ENCODE data around the gene TLCD5.

TLCD5 gene

DNA sequence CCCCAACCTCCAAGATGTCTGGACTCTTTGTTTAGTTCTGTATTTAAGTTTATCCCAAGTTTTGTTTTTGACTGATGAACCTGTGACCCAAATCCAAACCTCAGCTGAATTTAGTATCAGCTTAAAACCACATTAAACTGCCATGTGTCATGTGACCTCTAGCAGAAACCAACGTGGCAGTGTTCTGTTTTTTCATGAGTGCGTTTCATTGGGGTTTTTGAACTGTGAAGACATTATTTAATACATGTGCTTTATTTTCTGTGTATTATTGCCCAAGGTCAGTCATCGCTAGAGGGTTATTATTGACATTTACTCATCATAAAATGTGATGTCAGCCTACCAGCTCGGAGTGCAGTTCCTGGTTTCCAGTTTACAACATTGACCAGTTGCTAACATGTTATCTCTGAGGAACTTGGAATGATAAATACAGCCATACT, 1.8 kb downstream of the TLCD5 start:
- peaks cover 3% of the 10 kb centered on the region for H3K36me3 Mint-ChIP-seq (ENCODE audit: low read depth)
- peak overlapping the region; percentile 46 for H3K4me3 Mint-ChIP-seq
- peaks cover 18% of the 10 kb centered on the region for H3K4me1 Mint-ChIP-seq (ENCODE audit: low read depth)
- H3K27me3 Mint-ChIP-seq (ENCODE audit: low read depth) = peaks cover 66% of the 10 kb centered on the region
- no peak overlapping the region for H3K27ac Mint-ChIP-seq
- no peaks in the 10 kb centered on the region for H3K9me3 Mint-ChIP-seq

DNA sequence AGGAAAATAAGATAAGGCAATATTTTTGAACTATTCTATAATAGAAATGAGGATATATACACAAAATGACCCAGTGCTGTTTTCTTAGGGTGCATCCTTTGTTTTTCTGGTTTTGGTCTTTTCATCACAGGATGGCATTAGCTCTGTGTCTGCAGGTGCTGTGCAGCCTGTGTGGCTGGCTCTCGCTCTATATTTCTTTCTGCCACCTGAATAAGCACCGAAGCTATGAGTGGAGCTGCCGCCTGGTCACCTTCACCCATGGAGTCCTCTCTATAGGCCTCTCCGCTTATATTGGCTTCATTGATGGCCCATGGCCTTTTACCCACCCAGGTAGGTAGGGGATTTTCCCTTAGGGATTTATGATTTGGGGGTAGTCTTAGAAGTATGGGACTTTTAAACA, 2.2 kb downstream of the TLCD5 start:
- peaks cover 69% of the 10 kb centered on the region for H3K27me3 Mint-ChIP-seq (ENCODE audit: low read depth)
- no peaks in the 10 kb centered on the region for H3K9me3 Mint-ChIP-seq
- H3K4me1 Mint-ChIP-seq (ENCODE audit: low read depth) = peaks cover 18% of the 10 kb centered on the region
- H3K36me3 Mint-ChIP-seq (ENCODE audit: low read depth) = peaks cover 3% of the 10 kb centered on the region
- H3K27ac Mint-ChIP-seq = no peak overlapping the region
- no peak overlapping the region for H3K4me3 Mint-ChIP-seq

DNA sequence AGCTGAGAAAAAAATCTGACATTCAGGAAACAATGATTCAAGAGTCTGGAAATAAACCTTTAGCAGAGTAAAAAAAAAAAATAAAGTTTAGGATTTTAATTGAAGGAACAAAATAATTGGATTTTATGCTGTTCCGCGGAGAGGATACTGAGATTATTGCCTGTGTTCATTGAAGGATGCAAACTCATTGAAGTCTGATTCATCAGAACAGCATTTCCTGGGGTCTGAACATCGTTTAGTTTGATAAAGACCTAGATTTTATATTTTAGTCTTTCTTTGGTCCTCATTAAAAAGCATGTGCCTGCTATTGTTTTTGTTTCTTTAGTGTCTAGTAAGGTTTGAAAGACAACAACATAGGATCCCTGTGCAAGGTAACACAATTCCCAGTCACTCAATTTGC, 4.5 kb downstream of the TLCD5 start:
- H3K4me3 Mint-ChIP-seq = no peak overlapping the region
- H3K27ac Mint-ChIP-seq = no peak overlapping the region
- H3K9me3 Mint-ChIP-seq = no peaks in the 10 kb centered on the region
- peaks cover 20% of the 10 kb centered on the region for H3K4me1 Mint-ChIP-seq (ENCODE audit: low read depth)
- peaks cover 3% of the 10 kb centered on the region for H3K36me3 Mint-ChIP-seq (ENCODE audit: low read depth)
- H3K27me3 Mint-ChIP-seq (ENCODE audit: low read depth) = peaks cover 56% of the 10 kb centered on the region

DNA sequence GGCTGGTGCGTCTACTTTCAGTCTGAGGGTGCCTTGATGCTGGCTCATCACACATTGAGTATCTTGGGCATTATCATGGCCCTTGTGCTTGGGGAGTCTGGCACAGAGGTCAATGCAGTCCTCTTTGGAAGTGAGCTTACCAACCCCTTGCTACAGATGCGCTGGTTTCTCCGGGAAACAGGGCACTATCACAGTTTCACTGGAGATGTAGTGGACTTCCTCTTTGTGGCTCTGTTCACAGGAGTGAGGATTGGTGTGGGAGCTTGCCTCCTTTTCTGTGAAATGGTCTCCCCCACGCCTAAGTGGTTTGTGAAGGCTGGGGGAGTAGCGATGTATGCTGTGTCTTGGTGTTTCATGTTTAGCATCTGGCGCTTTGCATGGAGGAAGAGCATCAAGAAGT, 4.9 kb downstream of the TLCD5 start:
- Mint-ChIP-seq H3K27me3 (ENCODE audit: low read depth) (peaks cover 54% of the 10 kb centered on the region), H3K27ac (no peak overlapping the region), H3K36me3 (ENCODE audit: low read depth) (peaks cover 3% of the 10 kb centered on the region), H3K4me1 (ENCODE audit: low read depth) (peaks cover 20% of the 10 kb centered on the region), H3K9me3 (no peaks in the 10 kb centered on the region), H3K4me3 (no peak overlapping the region)

DNA sequence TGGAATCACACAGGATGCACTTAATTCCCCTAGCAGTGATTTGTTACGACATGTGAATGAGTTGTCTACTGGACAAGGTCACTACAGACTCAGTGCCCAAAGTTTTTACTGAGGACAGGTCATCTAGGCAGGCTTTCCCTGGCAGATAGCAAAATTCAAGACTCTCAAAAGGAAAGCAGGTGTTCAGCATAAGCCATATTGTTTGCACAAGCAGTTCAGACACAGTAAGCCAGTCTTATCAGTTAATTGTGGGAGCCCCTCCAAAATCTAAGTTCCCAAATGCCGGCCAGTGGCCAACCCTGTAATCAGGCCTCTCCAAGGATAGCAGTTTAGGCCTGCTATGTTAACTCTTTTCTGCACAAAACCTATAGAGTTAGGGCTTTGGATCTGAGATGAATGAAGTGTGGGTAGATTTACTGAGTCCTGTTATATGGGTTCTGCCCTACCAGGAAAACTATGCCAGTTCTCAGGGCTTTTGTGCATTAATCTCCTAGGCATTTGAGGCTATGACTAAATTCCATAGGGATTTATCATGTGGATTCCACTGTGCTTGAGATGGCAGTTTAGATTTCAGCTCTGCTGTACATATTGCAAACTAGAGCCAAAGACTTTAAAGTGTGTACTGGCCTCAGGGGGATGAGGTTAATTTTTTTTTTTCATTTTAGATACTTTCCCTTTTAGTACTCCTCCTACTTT, 6.3 kb downstream of the TLCD5 start:
- peaks cover 16% of the 10 kb centered on the region for H3K4me1 Mint-ChIP-seq (ENCODE audit: low read depth)
- H3K27me3 Mint-ChIP-seq (ENCODE audit: low read depth) = peaks cover 46% of the 10 kb centered on the region
- H3K9me3 Mint-ChIP-seq = no peaks in the 10 kb centered on the region
- peaks cover 3% of the 10 kb centered on the region for H3K36me3 Mint-ChIP-seq (ENCODE audit: low read depth)
- H3K4me3 Mint-ChIP-seq = no peak overlapping the region
- H3K27ac Mint-ChIP-seq = no peak overlapping the region

- H3K4me1 Mint-ChIP-seq (ENCODE audit: low read depth) = peaks cover 18% of the 10 kb centered on the region
- H3K9me3 Mint-ChIP-seq = no peaks in the 10 kb centered on the region
- no peak overlapping the region for H3K27ac Mint-ChIP-seq
- H3K4me3 Mint-ChIP-seq = no peak overlapping the region
- peaks cover 44% of the 10 kb centered on the region for H3K27me3 Mint-ChIP-seq (ENCODE audit: low read depth)
- peaks cover 9% of the 10 kb centered on the region for H3K36me3 Mint-ChIP-seq (ENCODE audit: low read depth)
These were observed 8.0 kb downstream of the TLCD5 start for GRCh38 chr11:120332822-120333716.

DNA sequence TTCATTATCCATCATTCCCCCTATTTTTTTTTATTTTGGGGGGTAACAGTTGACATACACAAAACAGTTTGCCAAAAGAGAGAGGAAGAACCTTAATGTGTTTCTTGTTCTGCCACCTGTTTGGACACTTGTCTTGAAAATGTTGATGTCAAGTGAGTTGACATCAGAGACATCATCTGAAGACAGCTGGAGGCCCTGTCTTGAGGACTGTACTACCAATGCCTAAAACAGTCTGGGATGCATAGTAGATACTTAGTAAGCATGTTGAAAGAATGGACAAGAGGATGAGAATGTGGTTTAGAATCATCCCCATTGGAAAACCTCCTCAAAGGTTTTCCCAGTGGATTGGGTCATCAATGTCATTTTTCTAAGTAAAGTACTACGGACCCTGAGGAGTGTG, 8.7 kb downstream of the TLCD5 start:
- Mint-ChIP-seq H3K36me3 (ENCODE audit: low read depth) (peaks cover 9% of the 10 kb centered on the region), H3K4me3 (no peak overlapping the region), H3K27me3 (ENCODE audit: low read depth) (peaks cover 42% of the 10 kb centered on the region), H3K27ac (no peak overlapping the region), H3K9me3 (no peaks in the 10 kb centered on the region), H3K4me1 (ENCODE audit: low read depth) (peaks cover 22% of the 10 kb centered on the region)

- no peak overlapping the region for H3K4me3 Mint-ChIP-seq
- peaks cover 9% of the 10 kb centered on the region for H3K36me3 Mint-ChIP-seq (ENCODE audit: low read depth)
- no peak overlapping the region for H3K27ac Mint-ChIP-seq
- no peaks in the 10 kb centered on the region for H3K9me3 Mint-ChIP-seq
- peaks cover 44% of the 10 kb centered on the region for H3K27me3 Mint-ChIP-seq (ENCODE audit: low read depth)
- H3K4me1 Mint-ChIP-seq (ENCODE audit: low read depth) = peaks cover 24% of the 10 kb centered on the region
These were observed 9.2 kb downstream of the TLCD5 start for GRCh38 chr11:120334332-120334731.

DNA sequence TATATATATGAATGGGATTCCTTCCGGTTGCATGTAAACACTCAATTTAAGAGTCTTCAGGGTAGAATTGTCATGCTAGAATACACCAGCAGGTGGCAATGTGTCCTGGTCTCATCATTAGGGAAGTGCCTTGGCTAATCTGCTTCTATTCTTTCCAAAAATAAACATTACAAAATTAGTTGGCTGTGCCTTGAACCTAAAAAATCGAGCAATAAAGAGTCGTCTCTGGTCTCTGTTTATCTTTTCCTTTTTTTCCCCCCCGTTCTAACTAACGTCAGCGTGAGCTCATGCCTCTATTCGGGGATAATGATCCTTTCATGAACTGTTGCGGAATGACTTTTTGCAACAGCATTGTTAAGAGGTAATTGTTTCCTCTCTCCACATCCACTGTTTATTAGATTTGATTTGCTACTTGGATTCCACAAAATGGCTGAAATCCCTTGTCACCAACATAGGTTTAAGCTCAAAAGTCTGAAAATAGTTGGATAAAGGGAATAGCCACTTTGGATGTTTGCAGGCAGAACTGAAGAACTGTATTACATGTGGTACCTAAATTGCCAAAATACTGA, 9.9 kb downstream of the TLCD5 start:
- Mint-ChIP-seq H3K36me3 (ENCODE audit: low read depth) (peaks cover 9% of the 10 kb centered on the region), H3K4me3 (peak overlapping the region; percentile 66), H3K27me3 (ENCODE audit: low read depth) (peaks cover 48% of the 10 kb centered on the region), H3K9me3 (no peaks in the 10 kb centered on the region), H3K27ac (peak overlapping the region; percentile 74), H3K4me1 (ENCODE audit: low read depth) (peaks cover 30% of the 10 kb centered on the region)

GRCh38 chr11:120335556-120335907, 10.4 kb downstream of the TLCD5 start:
- Mint-ChIP-seq H3K4me1 (ENCODE audit: low read depth) (peaks cover 33% of the 10 kb centered on the region), H3K4me3 (peak overlapping the region; percentile 66), H3K9me3 (no peaks in the 10 kb centered on the region), H3K36me3 (ENCODE audit: low read depth) (peaks cover 9% of the 10 kb centered on the region), H3K27me3 (ENCODE audit: low read depth) (peaks cover 48% of the 10 kb centered on the region), H3K27ac (no peak overlapping the region)

DNA sequence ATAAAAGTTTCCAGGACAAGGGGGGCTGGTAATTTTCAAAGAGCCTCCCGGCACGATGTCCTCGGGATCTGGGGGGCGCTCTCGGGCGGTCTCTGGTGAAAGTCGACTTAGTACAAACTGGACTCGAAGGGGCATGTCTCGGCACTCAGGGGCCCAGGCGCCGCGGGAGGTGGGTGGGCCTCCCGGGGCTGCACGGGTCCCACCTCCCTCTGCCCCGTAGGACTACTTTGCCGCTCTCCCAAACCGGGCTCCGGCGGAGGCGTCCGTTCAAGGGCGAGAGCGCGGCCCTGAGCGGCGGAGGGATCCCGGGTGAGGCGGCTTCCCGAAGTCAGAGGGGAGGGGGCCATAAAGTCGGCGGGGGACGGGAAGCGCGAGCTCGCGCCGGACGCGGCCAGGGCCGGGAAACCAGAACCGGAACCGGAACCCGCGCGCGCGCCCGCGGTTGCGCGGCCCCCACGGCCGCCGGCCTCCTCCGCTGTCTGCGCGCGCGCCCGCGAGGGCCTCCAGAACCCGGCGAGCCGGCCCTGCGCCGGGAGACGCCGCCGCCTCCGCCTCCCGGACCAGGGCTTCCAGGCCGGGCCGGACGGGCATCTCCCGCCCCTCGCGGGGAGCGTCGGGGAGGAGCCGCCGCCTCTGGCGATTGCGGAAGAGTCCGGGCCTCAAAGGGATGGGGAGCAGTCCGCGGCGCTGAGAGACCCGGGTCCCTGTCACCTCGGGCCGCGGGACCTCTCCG, 11.0 kb downstream of the TLCD5 start, which contains the start of gene ARHGEF12:
TSS of gene ARHGEF12 (plus strand) at position 506 of the 733 bp plus-strand sequence. CDS start 831 bp downstream, outside the sequence.
- peak within 1 kb of the TSS; percentile 74 for H3K27ac Mint-ChIP-seq
- peaks cover 51% of the 10 kb centered on the region for H3K27me3 Mint-ChIP-seq (ENCODE audit: low read depth)
- peak within 1 kb of the TSS; percentile 92 for H3K4me3 Mint-ChIP-seq
- peaks cover 33% of the 10 kb centered on the region for H3K4me1 Mint-ChIP-seq (ENCODE audit: low read depth)
- peaks cover 9% of the 10 kb centered on the region for H3K36me3 Mint-ChIP-seq (ENCODE audit: low read depth)
- no peaks in the 10 kb centered on the region for H3K9me3 Mint-ChIP-seq

DNA sequence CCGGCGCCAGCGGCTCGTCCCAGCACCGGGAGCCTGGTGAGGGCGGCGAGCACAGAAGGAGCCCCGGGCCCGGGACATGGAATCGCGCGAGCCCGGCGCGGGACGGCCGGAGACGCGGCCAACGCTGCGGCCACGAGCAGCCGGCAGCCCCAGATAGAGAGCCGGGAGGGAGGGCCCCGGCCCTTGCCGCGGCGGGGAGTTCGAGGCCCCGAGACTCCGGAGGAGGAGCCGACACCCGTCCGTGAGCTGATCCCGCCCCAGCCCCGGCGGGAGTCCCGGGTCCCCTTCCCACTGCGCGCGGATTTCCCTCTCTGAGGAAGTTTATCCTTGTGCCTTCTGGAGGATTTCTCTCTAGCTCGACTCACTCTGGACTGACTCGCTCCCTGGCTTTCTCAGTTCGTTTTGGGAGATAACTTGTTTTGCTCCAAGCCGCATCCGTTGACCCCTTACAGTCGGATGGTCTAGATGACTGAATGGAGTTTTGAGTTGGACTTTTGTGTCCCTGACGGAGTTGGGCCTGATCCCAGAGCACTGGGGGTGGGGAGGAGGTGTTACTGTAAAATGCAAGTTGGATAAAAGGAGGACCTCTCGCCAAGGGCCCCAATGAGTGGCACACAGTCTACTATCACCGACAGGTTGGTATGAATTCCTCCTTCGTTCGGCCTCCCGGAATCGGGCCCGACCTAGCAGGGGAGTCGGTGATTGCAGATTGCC, 11.7 kb downstream of the TLCD5 start:
- H3K27me3 Mint-ChIP-seq (ENCODE audit: low read depth) = peaks cover 54% of the 10 kb centered on the region
- H3K27ac Mint-ChIP-seq = peak overlapping the region; percentile 62
- peaks cover 33% of the 10 kb centered on the region for H3K4me1 Mint-ChIP-seq (ENCODE audit: low read depth)
- H3K36me3 Mint-ChIP-seq (ENCODE audit: low read depth) = peaks cover 9% of the 10 kb centered on the region
- peak overlapping the region; percentile 92 for H3K4me3 Mint-ChIP-seq
- H3K9me3 Mint-ChIP-seq = no peaks in the 10 kb centered on the region

DNA sequence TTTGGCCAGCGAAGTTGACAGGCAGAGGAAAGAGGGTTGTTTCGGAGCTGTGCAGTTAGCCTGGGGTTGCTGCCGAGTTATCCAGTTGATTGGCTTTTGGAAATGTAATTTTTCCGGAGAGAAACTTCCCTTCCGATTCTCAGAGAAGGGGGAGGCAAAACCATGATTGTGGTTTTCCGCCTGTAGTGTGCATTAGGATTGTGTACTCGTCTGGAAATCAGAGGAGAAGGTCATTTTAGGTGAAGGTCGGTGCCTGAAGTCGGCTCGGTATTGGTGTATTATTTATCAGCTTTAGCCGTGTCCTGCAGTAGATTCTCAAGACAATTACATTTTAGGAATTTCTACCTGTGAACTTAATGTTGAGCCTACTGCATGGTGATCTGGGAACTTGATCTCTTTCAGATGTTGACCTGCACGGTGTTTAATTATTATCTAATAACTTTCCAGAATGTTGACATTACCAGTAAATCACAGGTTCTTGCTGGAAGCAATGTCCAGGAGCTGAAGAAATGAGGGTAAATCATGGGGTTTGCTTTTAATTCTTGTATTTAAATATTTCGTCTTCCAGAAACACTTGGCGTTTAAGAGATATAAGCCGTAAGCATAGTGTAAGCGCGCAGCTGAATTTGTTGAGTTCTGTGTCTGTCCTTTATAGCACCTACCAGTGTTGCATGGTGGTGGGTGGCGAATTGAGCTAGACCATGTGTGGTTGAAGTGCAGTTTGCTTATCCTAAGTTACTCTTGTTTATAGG, 12.4 kb downstream of the TLCD5 start:
- Mint-ChIP-seq H3K36me3 (ENCODE audit: low read depth) (peaks cover 13% of the 10 kb centered on the region), H3K4me1 (ENCODE audit: low read depth) (peaks cover 39% of the 10 kb centered on the region), H3K27ac (no peak overlapping the region), H3K4me3 (peak overlapping the region; percentile 92), H3K9me3 (peaks cover 4% of the 10 kb centered on the region), H3K27me3 (ENCODE audit: low read depth) (peaks cover 58% of the 10 kb centered on the region)

All from T-helper 1 cell treated with Interleukin-12 subunit alpha and Interleukin-12 subunit beta and Interleukin-4 antibody, amounts not matched to agents 30 μg/mL and 1 μg/mL, for 36 hours (primary cell).